GM12878 (cell line): ENCODE data around the gene CYP2S1. TPM values are rescaled to one million over a fixed set of nuclear protein-coding genes. Genes with fewer than 3 reads are reported as not detected.

Source experiments
- ATAC-seq: fragments of 200-7000 bp; cut with Tn5 transposase; 3 replicates; pipeline ENCODE4 v1.9.1; 2020; ENCODE audit warnings: mild to moderate bottlenecking, moderate library complexity
- BruUV-seq: library from RNA; stranded (reverse); fragments of 400-500 nt; replicated peaks from 2 replicates; lab custom pipeline; 2021; lab: Mats Ljungman, UMichigan
- CTCF ChIA-PET: fragments of 300-600 bp; sonication (Branson Sonifier 250); formaldehyde crosslinking; extraction: SDS; loops from one replicate; lab custom pipeline; 2021; ENCODE audit warnings: inconsistent platforms; lab: Yijun Ruan, JAX
- POLR2A ChIA-PET: fragments of 350-600 bp; formaldehyde crosslinking; extraction: SDS; loops from one replicate; lab custom pipeline; 2021; ENCODE audit warnings: inconsistent platforms; lab: Charles Lee
- RAD21 ChIA-PET: fragments of 300-600 bp; sonication (Branson Sonifier 250); formaldehyde crosslinking; loops from one replicate; lab custom pipeline; 2023; ENCODE audit warnings: antibody characterized with exemption; ENCODE audit not compliant: unreplicated experiment; lab: Charles Lee
- SMC1A ChIA-PET: fragments of 300-600 bp; sonication (Branson Sonifier 250); formaldehyde crosslinking; loops from one replicate; lab custom pipeline; 2023; ENCODE audit not compliant: unreplicated experiment, uncharacterized antibody; lab: Charles Lee
- DNase-seq: peaks from one replicate; pipeline ENCODE4 v3.0.0-alpha.2; 2011; ENCODE audit warnings: low read depth, low spot score
- FAIRE-seq: peaks from 3 replicates; lab custom pipeline; 2011; peaks lifted over from hg19 to GRCh38; lab: Jason Lieb, UNC
- H2AFZ ChIP-seq: 2 replicates; pipeline ENCODE4 v1.6.0; 2011; ENCODE audit warnings: low read depth, low read length, control low read depth; ENCODE audit not compliant: control insufficient read depth
- H3K27ac ChIP-seq: 2 replicates; pipeline ENCODE4 v1.5.1; 2011; ENCODE audit warnings: control low read depth; ENCODE audit not compliant: control insufficient read depth, insufficient read depth
- H3K27me3 ChIP-seq, 2 experiments: replicated peaks in 1 of 2; 2 replicates each; pipeline versions ENCODE4 v1.6.0 to v1.6.1; 2011; ENCODE audit warnings: low read length in 1 of 2; ENCODE audit not compliant: control insufficient read depth in 2 of 2, insufficient read depth in 2 of 2
- H3K36me3 ChIP-seq, 2 experiments: 2 replicates each; pipeline ENCODE4 v1.5.1; 2011; ENCODE audit warnings: low read length in 1 of 2; ENCODE audit not compliant: control insufficient read depth in 2 of 2, insufficient read depth in 2 of 2
- H3K4me1 ChIP-seq: 2 replicates; pipeline ENCODE4 v1.6.1; 2011; ENCODE audit warnings: mild to moderate bottlenecking, low read length, moderate library complexity, mixed read lengths; ENCODE audit not compliant: control insufficient read depth, insufficient read depth
- H3K4me2 ChIP-seq: 2 replicates; pipeline ENCODE4 v1.6.0; 2011; ENCODE audit warnings: control low read depth; ENCODE audit not compliant: control insufficient read depth, insufficient read depth
- H3K4me3 ChIP-seq: fragments of 200-600 bp; sonication (generic); 2 replicates; pipeline ENCODE4 v1.5.1; 2016
- H3K79me2 ChIP-seq: 2 replicates; pipeline ENCODE4 v1.6.0; 2011; ENCODE audit warnings: low read length; ENCODE audit not compliant: control insufficient read depth, insufficient read depth
- H3K9ac ChIP-seq: 2 replicates; pipeline ENCODE4 v1.8.0; 2011; ENCODE audit warnings: low read length, control low read depth, mixed read lengths; ENCODE audit not compliant: control insufficient read depth, insufficient read depth
- H3K9me3 ChIP-seq: replicated peaks from 3 replicates; pipeline ENCODE4 v1.5.1; 2011; ENCODE audit warnings: mild to moderate bottlenecking, low read length; ENCODE audit not compliant: control insufficient read depth, insufficient read depth
- H4K20me1 ChIP-seq: 2 replicates; pipeline ENCODE4 v1.6.0; 2011; ENCODE audit not compliant: control insufficient read depth, insufficient read depth
- CBFB ChIP-seq: IDR thresholded peaks from 2 replicates; pipeline ENCODE4 v1.6.1; 2016; ENCODE audit warnings: antibody characterized with exemption, low read depth
- CHD4 ChIP-seq: fragments of 200-600 bp; sonication (generic); IDR thresholded peaks from 2 replicates; pipeline ENCODE4 v1.6.1; 2016; ENCODE audit warnings: mild to moderate bottlenecking
- EZH2 ChIP-seq: IDR thresholded peaks from 2 replicates; pipeline ENCODE4 v1.6.1; 2012; ENCODE audit warnings: low read depth, mild to moderate bottlenecking, control low read depth, inconsistent platforms, low read length, borderline replicate concordance; ENCODE audit not compliant: control insufficient read depth
- POU2F2 ChIP-seq: IDR thresholded peaks from 3 replicates; pipeline ENCODE4 v1.6.1; 2011; ENCODE audit warnings: low read depth, mild to moderate bottlenecking, low read length, borderline replicate concordance
- SMC3 ChIP-seq: IDR thresholded peaks from 2 replicates; pipeline ENCODE4 v1.6.1; 2011; ENCODE audit warnings: low read length, improper control_type of control experiment, borderline replicate concordance
- SREBF2 ChIP-seq: IDR thresholded peaks from 2 replicates; pipeline ENCODE4 v1.6.1; 2012; ENCODE audit warnings: mild to moderate bottlenecking, low read length
- SUPT20H ChIP-seq: IDR thresholded peaks from 2 replicates; pipeline ENCODE4 v1.6.1; 2011; ENCODE audit warnings: low read depth, mild to moderate bottlenecking, low read length, moderate library complexity, borderline replicate concordance; ENCODE audit not compliant: control insufficient read depth
- ZNF217 ChIP-seq: fragments of 450-650 bp; IDR thresholded peaks from 2 replicates; pipeline ENCODE4 v1.6.1; 2017; ENCODE audit warnings: antibody characterized with exemption, mild to moderate bottlenecking
- ZNF24 ChIP-seq: fragments of 450-650 bp; IDR thresholded peaks from 2 replicates; pipeline ENCODE4 v1.6.1; 2017; ENCODE audit warnings: antibody characterized with exemption, mild to moderate bottlenecking
- ZNF622 ChIP-seq: fragments of 450-650 bp; IDR thresholded peaks from 2 replicates; pipeline ENCODE4 v1.6.1; 2017; ENCODE audit warnings: mild to moderate bottlenecking, inconsistent platforms
- WGBS: methylation state at CpG from one replicate; pipeline ENCODE4 v1.1.6; 2016; ENCODE audit warnings: low lambda C conversion rate; ENCODE audit not compliant: insufficient replicate concordance, insufficient coverage; ENCODE audit errors: missing lambda C conversion rate; 5-methylcytosine and 5-hydroxymethylcytosine counted together
- in situ Hi-C: fragments of 300-500 bp; cut with MboI; formaldehyde crosslinking; loops from 9 replicates; pipeline ENCODE4 v1.14.3; 2018; ENCODE audit warnings: mixed read lengths
- intact Hi-C: fragments of 100-400 bp; cut with micrococcal nuclease; formaldehyde crosslinking; loops from one replicate; pipeline ENCODE4 v1.14.2; 2022; ENCODE audit not compliant: unreplicated experiment
- polyA plus RNA-seq, 11 experiments: library from polyadenylated mRNA; depleted of rRNA in 4 of 11; unstranded in 6 of 11; stranded (reverse) in 5 of 11; fragments of >200 nt; fragmentation: Nextera tagmentation in 4 of 11; fragmentation: Illumina TruSeq in 1 of 11; extraction: Ambion mirVana in 4 of 11; extraction: Trizol in 1 of 11; gene quantifications; 1 replicate in 1 of 11; 2 replicates in 10 of 11; pipeline versions ENCODE4 v1.2.1 to v1.2.3, GENCODE V29; 2011 to 2016; ENCODE audit warnings: inconsistent platforms in 2 of 11, missing spikeins in 2 of 11, low read depth in 1 of 11
- total RNA-seq, 4 experiments: library from RNA; depleted of rRNA in 3 of 4; stranded (reverse); fragments of >200 nt in 3 of 4; fragmentation: Illumina TruSeq in 1 of 4; extraction: Trizol in 1 of 4; gene quantifications; 2 replicates each; pipeline versions ENCODE4 v1.2.1 to v1.2.3, GENCODE V29; 2013 to 2021
- TF ChIP-seq, protein P1 (sequence below): fragments of 450-650 bp; IDR thresholded peaks from 2 replicates; pipeline ENCODE4 v1.6.1; 2018; ENCODE audit warnings: mild to moderate bottlenecking, low read depth, moderate library complexity; ENCODE audit not compliant: partially characterized antibody

The CYP2S1 gene
- total and polyA plus RNA-seq, 10 of the 15 experiments (the other 5 are each of a cell fraction or from before 2014, with no cell fraction given) = 0.03 to 0.28 (median 0.12) TPM; not detected in 2

DNA sequence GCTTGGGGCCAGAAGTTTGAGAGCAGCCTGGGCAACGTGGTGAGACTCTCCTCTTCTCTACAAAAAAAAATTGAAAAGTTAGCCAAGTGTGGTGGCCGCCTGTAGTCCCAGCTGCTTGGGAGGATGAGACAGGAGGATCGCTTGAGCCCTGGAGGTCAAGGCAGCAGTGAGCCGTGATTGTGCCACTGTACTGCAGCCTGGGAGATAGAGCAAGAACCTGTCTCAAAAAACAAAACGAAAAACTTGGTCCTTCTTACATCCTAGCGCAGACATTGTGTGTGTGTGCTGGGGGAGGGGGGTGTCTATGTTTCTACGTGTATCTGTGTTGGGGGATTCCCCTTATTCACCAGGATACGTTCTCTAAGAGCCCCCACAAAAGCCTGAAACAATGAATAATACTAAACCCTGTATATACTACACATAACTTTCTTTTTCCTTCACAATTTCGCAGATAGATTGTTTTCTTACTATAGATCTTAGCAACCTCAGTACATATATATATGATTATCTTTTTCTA is 33.9 kb downstream of the CYP2S1 start:
- no peak for ATAC-seq
- Histone ChIP-seq H3K9ac (no peak overlapping the region), H2AFZ (no peak overlapping the region), H3K4me1 (no peaks in the 10 kb centered on the region), H3K9me3 (no peaks in the 10 kb centered on the region), H3K79me2 (no peaks in the 10 kb centered on the region), H3K27ac (no peak overlapping the region), H3K4me3 (no peak overlapping the region), H3K4me2 (no peak overlapping the region), H3K36me3 (no peaks in the 10 kb centered on the region), H3K27me3 (peaks cover 0 to 3% of the 10 kb centered on the region in 2 experiments; a peak in 2 of 4 replicates), H4K20me1 (no peaks in the 10 kb centered on the region)
- BruUV-seq = no TSS peak
- ChIA-PET RAD21 (no interaction called here), SMC1A (no interaction called here), CTCF (interaction anchor here (1.3 kb wide), 1 partner anchor 22 kb away, joined by 3 read pairs; no protein-coding TSS in a partner anchor), POLR2A (no interaction called here)
- DNase-seq = no peak
- FAIRE-seq = no peak
- intact Hi-C loops = no loop called here
- in situ Hi-C loops = no loop called here
- WGBS = 46% methylated on average over 9 of the region's 9 CpGs
- TF ChIP-seq CBFB (no peak), SREBF2 (no peak), EZH2 (no peak), ZNF24 (no peak), ZNF217 (no peak), ZNF622 (no peak), SUPT20H (no peak), SMC3 (no peak), CHD4 (no peak), POU2F2 (no peak)
- TF ChIP-seq, protein P1, sequence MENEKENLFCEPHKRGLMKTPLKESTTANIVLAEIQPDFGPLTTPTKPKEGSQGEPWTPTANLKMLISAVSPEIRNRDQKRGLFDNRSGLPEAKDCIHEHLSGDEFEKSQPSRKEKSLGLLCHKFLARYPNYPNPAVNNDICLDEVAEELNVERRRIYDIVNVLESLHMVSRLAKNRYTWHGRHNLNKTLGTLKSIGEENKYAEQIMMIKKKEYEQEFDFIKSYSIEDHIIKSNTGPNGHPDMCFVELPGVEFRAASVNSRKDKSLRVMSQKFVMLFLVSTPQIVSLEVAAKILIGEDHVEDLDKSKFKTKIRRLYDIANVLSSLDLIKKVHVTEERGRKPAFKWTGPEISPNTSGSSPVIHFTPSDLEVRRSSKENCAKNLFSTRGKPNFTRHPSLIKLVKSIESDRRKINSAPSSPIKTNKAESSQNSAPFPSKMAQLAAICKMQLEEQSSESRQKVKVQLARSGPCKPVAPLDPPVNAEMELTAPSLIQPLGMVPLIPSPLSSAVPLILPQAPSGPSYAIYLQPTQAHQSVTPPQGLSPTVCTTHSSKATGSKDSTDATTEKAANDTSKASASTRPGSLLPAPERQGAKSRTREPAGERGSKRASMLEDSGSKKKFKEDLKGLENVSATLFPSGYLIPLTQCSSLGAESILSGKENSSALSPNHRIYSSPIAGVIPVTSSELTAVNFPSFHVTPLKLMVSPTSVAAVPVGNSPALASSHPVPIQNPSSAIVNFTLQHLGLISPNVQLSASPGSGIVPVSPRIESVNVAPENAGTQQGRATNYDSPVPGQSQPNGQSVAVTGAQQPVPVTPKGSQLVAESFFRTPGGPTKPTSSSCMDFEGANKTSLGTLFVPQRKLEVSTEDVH = no peak
